KOPT-K1 (cell line): ENCODE measurements around the gene JAKMIP1.

Experiments
- H3K27ac ChIP-seq: fragments of 200-600 bp; sonication (generic); 2 replicates; pipeline ENCODE4 v1.5.1; 2016; ENCODE audit warnings: antibody characterized with exemption, mild to moderate bottlenecking, low read depth, low read length; ENCODE audit not compliant: poor library complexity, severe bottlenecking
- H3K36me3 ChIP-seq: fragments of 200-600 bp; sonication (generic); 2 replicates; pipeline ENCODE4 v1.5.1; 2017; ENCODE audit warnings: antibody characterized with exemption, mild to moderate bottlenecking, low read length, moderate library complexity; ENCODE audit not compliant: insufficient read depth
- H3K9me3 ChIP-seq: fragments of 200-600 bp; sonication (generic); 2 replicates; pipeline ENCODE4 v1.5.1; 2017; ENCODE audit warnings: antibody characterized with exemption, low read length, mild to moderate bottlenecking; ENCODE audit not compliant: insufficient read depth, poor library complexity, severe bottlenecking

Gene JAKMIP1

GRCh38 chr4:6232836-6233785 lies 32.8 kb upstream of the JAKMIP1 start:
- no peak overlapping the region for H3K27ac ChIP-seq
- H3K36me3 ChIP-seq: no peaks in the 10 kb centered on the region
- H3K9me3 ChIP-seq: no peaks in the 10 kb centered on the region

GRCh38 chr4:6231663-6232165 lies 31.4 kb upstream of the JAKMIP1 start:
- no peaks in the 10 kb centered on the region for H3K9me3 ChIP-seq
- no peaks in the 10 kb centered on the region for H3K36me3 ChIP-seq
- no peak overlapping the region for H3K27ac ChIP-seq

- H3K36me3 ChIP-seq: no peaks in the 10 kb centered on the region
- no peaks in the 10 kb centered on the region for H3K9me3 ChIP-seq
- H3K27ac ChIP-seq: no peak overlapping the region
Observed at GRCh38 chr4:6230827-6231662, 30.7 kb upstream of the JAKMIP1 start.

- no peaks in the 10 kb centered on the region for H3K36me3 ChIP-seq
- H3K27ac ChIP-seq: no peak overlapping the region
- H3K9me3 ChIP-seq: no peaks in the 10 kb centered on the region
Observed at GRCh38 chr4:6230502-6230785, 30.1 kb upstream of the JAKMIP1 start.

GRCh38 chr4:6229671-6230501 lies 29.5 kb upstream of the JAKMIP1 start:
- no peaks in the 10 kb centered on the region for H3K9me3 ChIP-seq
- H3K36me3 ChIP-seq: no peaks in the 10 kb centered on the region
- no peak overlapping the region for H3K27ac ChIP-seq

GRCh38 chr4:6229095-6229494 lies 28.7 kb upstream of the JAKMIP1 start:
- Histone ChIP-seq H3K27ac (no peak overlapping the region), H3K9me3 (no peaks in the 10 kb centered on the region), H3K36me3 (no peaks in the 10 kb centered on the region)

- H3K9me3 ChIP-seq: no peaks in the 10 kb centered on the region
- H3K27ac ChIP-seq: no peak overlapping the region
- no peaks in the 10 kb centered on the region for H3K36me3 ChIP-seq
Observed at GRCh38 chr4:6228158-6229067, 28.1 kb upstream of the JAKMIP1 start.

GRCh38 chr4:6227412-6228157 lies 27.2 kb upstream of the JAKMIP1 start:
- no peak overlapping the region for H3K27ac ChIP-seq
- H3K9me3 ChIP-seq: no peaks in the 10 kb centered on the region
- no peaks in the 10 kb centered on the region for H3K36me3 ChIP-seq

GRCh38 chr4:6226506-6226905 lies 26.2 kb upstream of the JAKMIP1 start:
- H3K9me3 ChIP-seq: no peaks in the 10 kb centered on the region
- no peaks in the 10 kb centered on the region for H3K36me3 ChIP-seq
- no peak overlapping the region for H3K27ac ChIP-seq

- H3K36me3 ChIP-seq: no peaks in the 10 kb centered on the region
- no peak overlapping the region for H3K27ac ChIP-seq
- H3K9me3 ChIP-seq: no peaks in the 10 kb centered on the region
Observed at GRCh38 chr4:6225469-6225868, 25.1 kb upstream of the JAKMIP1 start.

- Histone ChIP-seq H3K36me3 (no peaks in the 10 kb centered on the region), H3K27ac (no peak overlapping the region), H3K9me3 (no peaks in the 10 kb centered on the region)
Observed at GRCh38 chr4:6224735-6225134, 24.4 kb upstream of the JAKMIP1 start.

GRCh38 chr4:6222761-6223292 lies 22.5 kb upstream of the JAKMIP1 start:
- no peaks in the 10 kb centered on the region for H3K36me3 ChIP-seq
- no peaks in the 10 kb centered on the region for H3K9me3 ChIP-seq
- no peak overlapping the region for H3K27ac ChIP-seq
